HT1080 (cell line): ENCODE data around the gene CSDE1. TPM values are rescaled to one million over a fixed set of nuclear protein-coding genes. Genes with fewer than 3 reads are reported as not detected.

Experiments
- DNase-seq: peaks from one replicate; pipeline ENCODE4 v3.0.0-alpha.2; 2015; ENCODE audit warnings: low read depth
- total RNA-seq: library from RNA; depleted of rRNA; stranded (reverse); fragments of >200 nt; shearing (Covaris generic); gene quantifications from 2 replicates; pipeline ENCODE4 v1.2.3, GENCODE V29; 2014

CSDE1 gene
- total RNA-seq, 1 experiment from 2014 or later: 322 TPM

GRCh38 chr1:114750780-114751179, 7.0 kb downstream of the CSDE1 start:
- DNase-seq: no peak

GRCh38 chr1:114749835-114750234, 7.9 kb downstream of the CSDE1 start:
- no peak for DNase-seq

DNA sequence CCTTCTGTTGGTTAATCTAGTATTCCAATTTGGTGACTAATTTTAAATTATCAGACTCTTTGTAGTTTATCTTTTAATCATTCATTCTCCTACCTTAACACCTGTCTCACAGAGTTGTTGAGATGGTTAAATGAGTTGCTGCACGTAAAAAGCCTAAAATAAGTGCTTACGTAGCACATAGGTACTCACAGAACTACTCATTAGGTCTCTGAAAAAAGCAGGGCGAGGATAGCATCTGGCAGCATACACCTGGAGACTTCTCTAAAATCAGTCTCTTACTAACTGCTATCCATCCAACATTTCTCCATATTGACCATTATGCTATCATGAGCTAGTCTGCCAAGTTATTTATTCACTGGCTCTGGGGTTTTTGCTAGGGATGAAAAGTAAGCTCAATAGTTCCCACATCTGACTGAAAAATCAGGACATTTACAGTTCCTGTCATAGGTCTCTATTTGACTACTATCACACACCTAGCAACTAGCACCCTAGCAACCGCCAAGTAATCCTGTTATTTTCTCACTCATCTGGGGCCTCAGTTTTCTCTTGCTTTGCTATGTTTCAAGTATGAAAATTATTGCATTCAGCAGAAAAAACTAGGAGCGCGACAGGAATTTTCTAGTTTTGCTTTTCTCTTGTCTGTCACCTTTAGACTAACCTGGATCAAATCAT, 11.2 kb downstream of the CSDE1 start:
- no peak for DNase-seq

DNA sequence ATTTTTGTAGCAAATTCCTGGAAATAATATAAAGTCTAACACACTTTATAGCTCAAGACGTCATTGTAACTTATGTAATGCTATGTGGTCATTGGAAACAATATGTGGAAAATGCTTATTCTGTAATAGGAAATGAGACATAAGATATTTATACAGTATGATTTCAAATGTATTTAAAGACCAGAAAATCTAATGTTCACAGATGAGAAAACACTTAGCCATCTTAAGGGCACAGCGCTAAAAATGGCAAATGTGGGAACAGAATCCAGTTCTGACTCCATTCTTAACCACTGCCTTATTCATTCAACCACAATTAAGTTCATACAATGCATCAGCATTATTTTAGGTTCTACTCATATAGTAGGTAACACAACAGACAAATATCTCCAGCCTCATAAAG, 12.5 kb downstream of the CSDE1 start:
- peak; percentile 18 for DNase-seq

DNA sequence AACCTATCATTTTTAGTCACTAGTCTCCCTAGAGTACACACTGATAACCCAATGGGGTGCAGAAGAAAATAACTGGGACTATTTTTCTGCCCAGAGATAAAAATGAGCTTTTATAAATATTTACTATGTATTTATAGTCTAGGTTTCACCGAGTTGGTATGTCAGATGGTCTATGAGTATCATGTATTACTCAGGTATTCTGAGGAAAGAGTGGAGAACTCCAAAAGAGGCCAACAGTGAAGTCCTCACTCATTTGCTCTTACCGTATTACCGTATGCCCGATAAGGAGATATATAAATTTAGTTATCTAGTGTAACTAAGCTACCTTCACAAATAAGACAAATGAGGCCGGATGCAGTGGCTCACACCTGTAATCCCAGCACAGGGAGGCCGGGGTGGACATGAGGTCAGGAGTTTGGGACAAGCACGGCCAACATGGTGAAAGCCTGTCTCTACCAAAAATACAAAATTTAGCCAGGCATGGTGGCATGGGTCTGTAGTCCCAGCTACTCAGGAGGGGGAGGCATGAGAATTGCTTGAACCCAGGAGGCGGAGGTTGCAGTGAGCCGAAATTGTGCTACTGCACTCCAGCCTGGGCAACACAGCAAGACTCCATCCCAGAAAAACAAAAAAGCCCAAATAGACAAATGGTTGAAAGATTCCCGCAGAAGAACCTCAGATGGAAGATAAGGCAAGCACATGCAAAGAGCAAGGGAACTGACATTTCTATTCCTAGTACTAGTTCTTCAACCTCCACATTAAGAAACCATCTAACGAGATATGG, 15.6 kb downstream of the CSDE1 start:
- no peak for DNase-seq

GRCh38 chr1:114740331-114740730, 17.5 kb downstream of the CSDE1 start:
- no peak for DNase-seq

GRCh38 chr1:114737314-114737849, 20.4 kb downstream of the CSDE1 start:
- DNase-seq: no peak

DNA sequence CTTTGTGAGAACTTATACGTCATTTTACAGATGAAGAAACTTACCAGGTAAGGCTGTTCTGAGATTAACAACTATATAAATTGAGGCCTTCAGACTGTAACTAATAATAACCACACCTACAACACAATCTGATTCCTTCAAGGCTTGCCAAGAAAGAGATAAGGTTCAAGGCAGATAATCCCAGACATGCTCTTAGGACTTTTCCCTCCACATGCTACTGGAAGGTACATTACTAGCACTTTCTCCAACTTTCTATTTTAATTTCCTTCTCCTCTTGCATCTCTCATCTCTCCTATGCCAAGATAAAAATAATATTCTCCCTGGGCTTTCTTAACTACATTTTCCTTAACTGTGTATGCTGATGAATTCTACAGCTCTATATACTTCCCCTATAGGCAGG, 22.3 kb downstream of the CSDE1 start:
- DNase-seq: no peak

GRCh38 chr1:114729782-114730181, 28.0 kb downstream of the CSDE1 start:
- DNase-seq: no peak

- no peak for DNase-seq
Measured at GRCh38 chr1:114728553-114728952, 29.2 kb downstream of the CSDE1 start.

- no peak for DNase-seq
Measured at GRCh38 chr1:114725230-114725629, 32.6 kb downstream of the CSDE1 start.

DNA sequence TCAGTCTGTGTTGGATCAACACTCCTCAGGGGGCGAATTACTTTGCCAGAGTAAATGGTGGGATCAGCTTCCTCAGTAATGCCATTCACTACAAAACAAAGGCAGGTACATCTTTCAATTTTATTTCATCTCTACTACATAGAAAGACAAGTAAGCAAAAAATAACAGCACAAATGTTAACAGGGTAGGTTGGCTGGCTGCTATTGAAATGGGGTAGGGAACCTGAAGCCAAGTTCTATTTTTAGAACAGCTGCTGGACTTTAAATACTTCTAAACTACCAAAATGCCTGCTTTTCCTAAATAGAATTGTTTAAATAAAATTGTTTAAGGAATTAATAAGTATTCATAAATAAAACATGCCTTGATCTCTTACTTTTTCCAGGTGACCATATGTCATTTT, 33.9 kb downstream of the CSDE1 start:
- DNase-seq: no peak

DNA sequence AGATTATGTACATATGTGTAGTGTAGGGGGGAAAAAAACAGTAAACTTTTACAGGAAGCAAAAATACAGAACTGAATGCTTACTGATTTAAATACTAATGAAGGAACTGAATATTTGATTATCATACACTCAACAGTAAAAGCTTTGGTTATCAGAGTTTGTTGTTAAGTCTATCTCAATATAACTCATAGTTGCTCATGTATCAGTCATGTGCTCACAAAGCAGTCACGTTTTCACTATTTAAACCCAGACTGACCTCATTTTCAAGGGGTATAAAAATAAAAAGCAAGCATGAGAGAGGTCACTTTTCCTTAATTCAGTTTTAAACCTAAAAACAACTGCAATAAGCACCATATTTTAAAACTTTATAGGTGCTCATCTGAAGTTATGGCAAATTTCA, 34.3 kb downstream of the CSDE1 start:
- no peak for DNase-seq

DNA sequence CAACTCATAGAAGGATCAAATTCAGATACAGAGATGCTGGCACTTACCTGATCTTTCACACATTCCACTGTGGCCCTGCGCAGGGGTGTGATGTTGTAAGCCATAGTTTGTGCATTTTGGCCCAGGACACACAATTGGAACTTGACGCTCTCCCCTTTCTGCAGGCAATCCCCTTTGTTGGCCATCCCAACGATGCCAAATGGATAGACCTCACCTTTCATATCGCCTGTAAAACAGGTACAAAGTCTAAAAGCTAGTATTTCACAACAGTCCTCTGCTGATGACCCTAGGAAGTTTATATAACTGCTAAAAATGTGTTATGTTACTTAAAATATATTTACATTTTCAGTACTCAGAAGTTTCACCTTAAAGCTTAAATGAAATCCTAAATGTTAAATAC, 37.3 kb downstream of the CSDE1 start:
- DNase-seq: no peak

DNA sequence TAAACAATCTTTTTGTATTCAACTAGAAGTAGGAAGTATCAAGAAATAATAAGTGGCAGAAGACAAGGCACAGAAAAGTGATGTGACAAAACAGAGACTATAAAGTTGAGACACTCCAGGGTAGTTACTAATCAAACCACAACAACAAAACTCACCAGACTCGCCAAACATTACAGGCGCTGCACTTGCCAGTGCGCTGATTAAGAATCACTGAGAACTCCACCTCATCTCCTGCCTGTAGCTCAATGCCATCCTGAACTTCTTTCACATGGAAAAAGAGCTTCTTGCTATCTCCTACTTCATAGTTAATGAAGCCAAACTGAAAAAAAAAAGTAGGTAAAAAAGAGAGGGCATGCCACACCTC, 38.4 kb downstream of the CSDE1 start:
- peak; percentile 37 for DNase-seq

GRCh38 chr1:114718661-114719423, 38.9 kb downstream of the CSDE1 start:
- DNase-seq: peak; percentile 55

GRCh38 chr1:114716304-114717170, 41.2 kb downstream of the CSDE1 start, which contains the start of gene NRAS:
Gene NRAS (minus strand): TSS chr1:114716771. CDS start chr1:114716160, 611 bp downstream.
- DNase-seq: peak; percentile 86

- DNase-seq: peak; percentile 2
Measured at GRCh38 chr1:114715952-114716303, 41.9 kb downstream of the CSDE1 start.

DNA sequence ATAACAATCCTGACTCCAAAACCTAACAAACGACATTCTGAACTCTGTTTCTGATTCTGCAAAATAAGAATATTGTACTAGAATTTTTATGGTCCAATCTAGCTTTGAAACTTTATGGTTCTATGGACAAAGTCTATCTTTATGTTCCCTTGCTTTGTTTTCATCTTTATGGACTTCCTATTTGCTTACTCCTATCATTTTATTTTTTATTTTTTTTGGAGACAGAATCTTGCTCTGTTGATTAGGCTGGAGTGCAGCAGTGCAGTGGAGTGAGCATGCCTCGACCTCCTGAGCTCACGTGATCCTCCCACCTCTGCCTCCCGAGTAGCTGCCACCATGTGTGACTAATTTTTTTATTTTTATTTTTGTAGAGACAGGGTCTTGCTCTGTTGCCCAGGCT, 44.8 kb downstream of the CSDE1 start:
- no peak for DNase-seq

DNA sequence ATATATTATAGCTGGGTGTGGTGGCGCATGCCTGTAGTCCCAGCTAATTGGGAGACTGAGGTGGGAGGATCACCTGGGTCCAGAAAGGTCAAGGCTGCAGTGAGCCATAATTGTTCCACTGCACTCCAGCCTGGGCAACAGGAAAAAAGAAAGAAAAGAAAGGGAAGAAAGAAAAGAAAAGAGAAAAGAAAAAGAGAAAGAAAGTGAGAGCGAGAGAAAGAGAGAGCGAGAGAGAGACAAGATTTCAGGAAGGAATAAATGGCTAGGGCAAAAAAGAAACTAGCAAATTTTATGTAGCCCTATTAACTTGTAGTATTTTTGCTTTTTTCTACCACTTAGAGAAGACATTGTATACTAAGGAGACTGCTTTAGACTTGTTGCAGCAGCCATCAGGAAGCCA, 47.4 kb downstream of the CSDE1 start:
- no peak for DNase-seq

DNA sequence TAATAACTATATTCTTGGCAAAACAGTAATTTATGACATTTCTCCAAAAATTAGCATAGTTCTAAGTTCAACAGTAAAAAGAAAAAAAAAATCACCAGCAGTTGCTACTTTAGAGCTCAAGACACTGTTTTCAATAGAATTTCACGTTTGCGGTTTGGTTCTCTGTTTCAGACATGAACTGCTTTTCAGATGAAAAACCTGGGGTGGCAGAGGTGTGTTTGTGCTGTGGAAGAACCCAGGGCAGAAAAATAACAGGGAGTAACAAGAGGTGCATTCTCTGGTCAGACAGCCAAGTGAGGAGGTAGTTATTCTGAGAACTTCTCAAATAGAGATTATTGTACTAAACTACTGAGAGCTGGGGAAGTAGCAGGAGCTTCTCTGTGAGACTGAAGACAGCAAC, 50.2 kb downstream of the CSDE1 start:
- no peak for DNase-seq
